ENCODE measurements around the gene PALD1. TPM values are rescaled to one million over a fixed set of nuclear protein-coding genes. Genes with fewer than 3 reads are reported as not detected.

Gene PALD1
- total RNA-seq (2014; rRNA removed), result 0.38 and 0.40 TPM in 2 replicates
- 0.28 TPM for polyA plus RNA-seq (2012)

DNA sequence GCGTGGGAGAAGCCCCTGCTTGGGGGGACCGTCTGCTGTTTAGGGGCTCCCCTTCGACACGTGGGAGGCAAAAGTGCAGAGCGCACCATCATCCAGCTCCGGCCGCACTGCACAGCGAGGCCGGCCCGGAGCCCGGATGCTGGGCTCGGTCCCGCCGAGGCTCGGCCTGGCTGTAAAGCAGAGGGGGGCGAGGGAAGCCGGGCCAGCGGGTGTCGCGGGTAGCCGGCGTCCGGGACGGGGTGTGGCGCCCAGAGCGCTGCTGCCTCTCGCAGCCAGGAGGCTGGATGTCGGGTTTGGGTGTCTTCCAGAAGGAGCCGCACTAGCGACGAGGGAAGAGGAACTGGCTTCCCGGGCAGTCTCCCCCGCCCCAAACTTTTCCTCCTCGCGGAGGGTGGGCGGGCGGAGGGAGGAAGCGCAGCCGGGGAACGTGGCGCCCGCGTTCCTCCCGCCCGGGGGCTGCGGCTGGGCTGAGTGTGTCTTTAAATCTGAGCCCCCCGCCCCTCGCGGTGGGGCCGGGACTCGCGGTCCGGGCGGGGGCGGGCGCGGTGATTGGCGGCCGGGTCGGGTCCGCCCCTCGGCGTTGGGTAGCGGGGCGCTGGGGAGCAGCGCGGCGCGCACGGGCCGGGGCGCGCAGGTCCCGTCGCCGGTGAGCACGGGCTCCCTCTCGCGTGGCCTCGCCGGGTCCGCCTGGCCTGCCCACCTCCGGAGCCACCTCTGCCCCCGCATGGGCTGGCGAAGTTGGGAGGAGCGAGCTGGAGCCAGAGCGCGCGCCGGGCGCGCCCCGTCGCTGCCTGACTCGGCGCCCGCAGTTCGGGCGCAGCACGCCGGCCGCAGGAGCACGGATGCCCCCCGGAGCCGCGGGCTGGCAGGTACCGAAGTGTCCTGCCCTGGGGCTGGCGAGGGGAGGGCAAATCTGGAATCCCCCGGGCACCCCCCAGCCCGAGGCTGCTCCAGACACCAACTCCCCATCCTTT is at the start of gene PALD1:
Gene PALD1, plus strand, starts transcription at position 577 of the 974 bp plus-strand sequence. CDS start 47,185 bp downstream, outside the sequence.
- DNase-seq (ENCODE audit: low read depth), result no peak

DNA sequence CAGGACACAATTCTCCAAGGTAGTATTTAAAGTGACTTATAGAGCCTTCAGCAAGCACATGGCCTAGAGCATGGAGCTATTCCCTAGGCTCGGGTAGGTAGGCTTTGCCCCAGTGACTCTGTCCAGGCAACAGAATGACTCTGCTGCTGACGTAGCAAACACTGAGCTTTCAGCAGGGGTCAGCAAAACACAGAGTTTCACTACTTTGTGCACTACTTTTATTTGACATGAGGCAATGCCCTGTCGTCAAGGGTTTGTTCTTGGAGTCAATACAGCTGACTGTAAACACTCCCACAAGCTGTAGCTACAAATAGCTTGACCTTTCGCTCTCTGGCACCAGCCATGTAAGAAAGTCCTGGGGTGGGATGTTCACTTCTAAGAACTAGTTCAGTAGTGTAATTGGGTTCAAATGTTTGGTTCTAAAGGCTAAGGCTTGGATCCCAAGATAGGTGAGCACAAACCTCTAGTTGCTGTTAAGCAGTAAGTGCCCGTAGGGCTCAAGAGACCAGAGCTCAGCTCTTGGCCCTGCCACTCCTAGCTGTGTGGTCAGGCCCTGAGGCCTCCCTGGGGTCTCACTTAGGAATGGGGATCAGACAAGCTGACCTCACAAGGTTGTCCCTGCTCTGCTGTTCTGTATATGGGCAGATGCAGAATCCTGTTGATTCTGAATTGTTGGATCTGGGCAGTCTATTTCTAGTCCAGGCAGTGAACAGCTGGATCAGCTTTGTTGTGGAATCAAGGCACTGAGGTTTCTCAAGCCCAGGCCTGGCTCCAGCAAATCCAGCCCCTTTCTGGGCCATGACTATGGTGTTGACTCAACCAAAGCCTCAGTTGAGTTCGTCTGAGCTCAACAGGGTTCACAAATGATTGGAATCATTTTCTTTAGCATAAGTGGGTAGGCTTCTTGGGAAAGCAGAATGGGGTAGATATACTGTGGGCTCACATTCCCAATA is 47.8 kb upstream of the PALD1 start:
- DNase-seq (ENCODE audit: low read depth), result peak; percentile 58

DNA sequence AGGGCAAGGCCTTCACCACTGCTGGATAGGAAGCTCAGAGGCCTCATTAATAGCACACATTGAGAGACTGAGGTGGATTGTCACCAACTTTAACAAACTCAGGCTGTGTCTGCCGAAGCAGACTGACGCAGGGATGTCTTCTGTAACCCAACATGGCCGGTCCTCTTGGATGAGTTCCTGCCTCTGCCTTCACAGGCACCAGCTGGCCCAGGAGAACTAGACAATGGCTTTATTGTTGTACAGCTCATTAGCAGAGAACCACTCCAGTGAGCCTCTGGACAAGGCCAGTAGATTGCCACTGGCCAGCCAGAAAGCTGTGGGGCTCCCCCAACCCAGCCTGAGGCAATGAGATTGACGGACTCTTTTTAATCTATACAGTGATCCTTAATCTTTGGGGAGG is 46.5 kb upstream of the PALD1 start:
- DNase-seq (ENCODE audit: low read depth), result no peak

DNA sequence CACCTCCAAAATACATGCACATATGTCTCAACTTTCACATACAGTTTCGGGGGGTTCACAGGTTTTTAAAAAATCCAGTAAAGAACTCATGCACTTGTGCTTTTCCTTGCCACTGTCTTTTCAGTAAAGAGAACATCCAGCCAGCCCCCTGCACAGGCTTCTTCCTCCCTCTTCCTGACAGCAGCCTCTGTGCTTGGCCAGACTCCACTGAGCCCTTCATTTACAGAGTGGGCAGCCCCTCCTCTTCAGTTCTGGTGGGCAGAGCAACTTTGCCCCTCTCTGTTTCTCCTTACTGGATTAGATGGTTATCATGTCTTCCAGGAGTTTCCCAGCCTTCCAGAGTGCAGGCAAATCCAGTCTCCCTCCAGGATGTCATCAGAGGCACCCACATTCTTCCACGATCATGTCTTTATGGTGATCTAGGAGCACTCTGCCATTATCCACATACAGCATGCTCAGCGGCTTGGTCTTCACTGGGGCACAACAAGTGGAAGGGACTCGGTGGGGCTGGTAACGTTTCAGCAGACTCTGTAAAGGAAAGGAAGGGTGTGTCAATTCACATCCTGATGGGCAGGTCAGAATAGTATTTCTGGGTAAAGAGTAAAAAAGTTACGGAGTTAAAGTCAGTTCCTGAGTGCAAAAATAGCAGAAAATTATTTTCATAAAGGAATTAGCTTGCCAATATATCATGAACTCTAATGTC is 45.9 kb upstream of the PALD1 start:
- DNase-seq (ENCODE audit: low read depth), result no peak

DNA sequence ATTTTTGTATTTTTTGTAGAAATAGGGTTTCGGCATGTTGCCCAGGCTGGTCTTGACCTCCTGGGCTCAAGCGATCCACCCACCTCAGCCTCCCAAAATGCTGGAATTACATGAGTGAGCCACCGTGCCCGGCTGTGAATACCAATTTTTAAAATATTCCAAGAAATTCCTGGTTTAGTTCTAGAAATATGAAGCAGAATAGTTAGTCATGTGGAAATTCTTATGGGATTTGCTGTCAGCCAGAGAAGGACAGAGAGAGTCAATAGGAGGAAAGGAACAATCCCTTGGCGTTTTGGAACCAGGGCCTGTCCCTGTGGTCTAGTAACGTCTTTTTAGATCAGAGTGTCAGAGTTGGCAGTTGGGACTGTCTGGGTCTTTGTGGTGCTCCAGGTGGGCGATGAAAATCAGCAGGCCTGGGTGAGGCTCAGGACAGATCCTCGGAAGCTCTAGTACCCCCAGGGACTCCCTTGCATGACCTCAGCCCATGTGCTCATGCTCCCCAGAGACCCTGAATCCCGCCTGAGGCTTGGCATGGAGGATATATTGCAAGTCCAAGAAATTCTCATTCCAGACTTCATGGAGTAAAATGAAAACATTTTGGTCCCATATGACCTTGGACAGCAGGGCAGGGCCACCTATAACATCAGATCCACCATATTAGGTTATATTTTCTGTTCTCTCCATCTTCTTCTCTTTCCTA is 44.8 kb upstream of the PALD1 start:
- peak; percentile 35 for DNase-seq (ENCODE audit: low read depth)

DNA sequence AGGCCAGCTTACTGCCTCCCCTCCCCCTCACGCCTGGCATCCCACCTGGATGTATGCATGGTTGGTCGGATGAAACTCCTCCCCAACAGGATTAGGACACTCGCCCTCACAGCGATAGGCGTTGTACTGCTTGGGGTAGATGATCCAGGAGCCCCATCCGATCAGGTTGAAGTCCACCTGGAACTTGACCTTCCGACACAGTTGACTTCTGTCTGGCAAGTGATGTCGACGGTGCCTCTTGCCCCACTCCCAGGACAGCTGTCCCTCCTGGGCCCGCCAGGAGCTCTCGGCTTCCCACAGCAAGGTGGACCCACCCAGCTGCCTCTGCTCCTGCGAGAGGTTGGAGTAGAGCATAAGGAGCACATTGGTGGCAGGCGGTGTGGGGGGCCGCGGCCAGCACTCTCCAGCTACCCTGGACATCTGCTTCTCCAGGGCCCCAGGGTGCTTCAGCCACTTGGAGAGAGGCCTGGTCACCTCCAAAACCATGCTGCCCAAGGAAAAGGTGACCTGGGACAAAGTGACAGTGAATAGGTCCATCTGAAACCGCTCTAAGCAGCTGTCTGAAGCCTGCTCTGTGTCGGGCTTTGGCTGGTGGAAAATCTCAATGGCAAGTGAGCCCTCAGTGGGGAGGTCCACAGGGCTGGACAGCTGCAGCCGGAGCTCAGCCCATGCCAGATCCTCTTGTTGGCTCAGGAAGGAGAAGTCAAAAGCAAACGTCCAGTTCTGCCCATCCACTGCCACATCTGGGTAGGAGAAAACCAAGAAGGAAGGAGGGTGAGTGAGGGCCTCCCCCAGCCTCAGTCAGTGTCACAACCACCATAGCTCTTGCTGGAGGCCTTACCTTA is 43.1 kb upstream of the PALD1 start:
- DNase-seq (ENCODE audit: low read depth), result no peak

DNA sequence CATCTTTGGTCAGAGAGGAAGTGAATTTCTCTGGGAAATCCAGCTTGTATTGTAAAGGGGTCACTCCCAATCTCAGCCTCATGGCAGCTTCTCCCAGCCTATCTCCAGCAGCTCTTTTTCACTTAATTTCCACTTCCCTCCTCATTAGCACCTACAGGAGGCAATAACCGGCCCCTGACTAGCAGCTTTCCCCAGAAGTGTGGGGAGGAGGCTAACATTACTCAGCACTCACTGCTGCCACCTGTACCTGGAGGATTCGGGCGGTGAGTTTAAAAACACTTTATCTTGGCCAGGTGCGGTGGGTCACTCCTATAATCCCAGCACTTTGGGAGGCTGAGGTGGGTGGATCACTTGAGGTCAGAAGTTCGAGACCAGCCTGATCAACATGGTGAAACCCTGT is 40.8 kb upstream of the PALD1 start:
- DNase-seq (ENCODE audit: low read depth), result no peak

DNA sequence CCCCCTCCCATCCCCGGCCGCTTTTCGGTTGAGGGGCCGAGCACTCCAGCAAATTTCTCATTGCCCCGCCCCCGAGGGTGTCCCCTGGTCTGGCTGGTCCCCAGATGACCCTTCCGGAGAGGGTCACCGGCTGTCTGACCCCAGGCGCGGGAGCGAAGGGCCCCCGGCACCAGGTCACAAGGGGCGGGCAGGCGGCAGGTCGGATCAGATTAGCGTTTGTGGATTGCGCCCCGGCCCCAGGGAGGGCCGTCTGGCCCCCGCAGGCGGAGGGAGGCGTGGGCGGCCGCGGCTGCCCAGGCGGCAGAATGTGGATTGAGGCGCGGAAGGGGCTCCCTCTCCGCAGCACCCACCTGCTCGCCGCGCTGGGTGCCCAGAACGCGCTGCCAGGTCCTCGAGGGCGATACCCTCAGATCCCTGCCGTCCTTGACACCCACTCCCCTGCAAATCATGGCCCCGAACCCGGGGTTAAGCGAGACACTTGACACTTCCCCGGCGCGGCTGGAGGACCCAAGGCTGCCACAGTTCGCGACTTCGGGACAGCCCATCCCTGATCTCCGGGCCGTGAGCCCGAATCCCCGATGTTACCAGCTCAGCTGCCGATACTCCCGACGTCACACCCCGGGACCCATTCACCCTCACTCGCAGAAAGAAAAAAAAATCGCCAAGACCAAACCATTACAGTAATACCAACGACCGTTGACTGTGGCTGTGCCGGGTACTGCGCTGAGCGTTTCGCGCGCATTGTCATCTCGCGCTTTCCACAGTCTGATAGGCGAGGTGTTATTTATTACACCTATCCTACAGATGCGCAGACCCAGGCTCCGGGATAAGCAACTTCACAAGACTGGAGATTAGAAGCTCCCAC is 38.0 kb upstream of the PALD1 start:
- DNase-seq (ENCODE audit: low read depth), result no peak

DNA sequence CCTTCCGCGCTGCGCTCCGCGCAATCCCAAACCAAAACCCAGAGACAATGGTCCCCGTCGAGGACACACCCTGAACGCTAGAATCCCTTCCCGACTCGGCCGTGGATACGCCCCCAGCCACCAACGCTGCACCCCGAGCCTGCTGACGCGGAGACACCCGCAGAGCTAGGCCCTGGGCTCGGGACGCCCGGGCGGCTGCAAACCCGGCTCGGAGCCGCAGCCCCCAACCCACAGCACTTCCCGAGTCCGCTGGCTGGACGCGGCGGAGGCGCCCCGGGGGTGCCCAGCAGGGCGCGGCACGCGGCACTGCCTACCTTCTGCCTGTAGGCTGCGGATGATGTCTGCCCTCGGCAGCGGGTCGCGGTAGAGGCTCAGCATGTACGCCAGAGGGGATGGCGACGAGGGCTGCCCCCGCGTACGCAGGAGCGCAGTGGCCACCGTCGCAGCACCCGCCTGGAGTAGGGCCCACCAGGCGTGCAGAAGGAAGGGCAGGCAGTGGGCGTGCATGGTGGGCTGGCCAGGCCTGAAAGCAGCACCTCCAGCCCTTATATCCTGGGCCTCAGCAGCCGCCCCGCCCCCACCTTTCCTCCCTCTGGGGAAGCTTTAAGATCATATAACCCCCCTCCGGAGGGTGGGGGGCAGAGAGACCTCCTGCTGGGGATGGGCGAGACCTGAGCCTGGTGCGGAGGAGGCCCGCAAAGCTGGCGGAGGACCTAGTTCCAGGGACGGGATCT is 37.2 kb upstream of the PALD1 start, which contains the start of gene NODAL:
Gene NODAL, minus strand, starts transcription at position 521 of the 734 bp plus-strand sequence. Its CDS starts 14 bp downstream, at position 507.
- DNase-seq (ENCODE audit: low read depth), result no peak

DNA sequence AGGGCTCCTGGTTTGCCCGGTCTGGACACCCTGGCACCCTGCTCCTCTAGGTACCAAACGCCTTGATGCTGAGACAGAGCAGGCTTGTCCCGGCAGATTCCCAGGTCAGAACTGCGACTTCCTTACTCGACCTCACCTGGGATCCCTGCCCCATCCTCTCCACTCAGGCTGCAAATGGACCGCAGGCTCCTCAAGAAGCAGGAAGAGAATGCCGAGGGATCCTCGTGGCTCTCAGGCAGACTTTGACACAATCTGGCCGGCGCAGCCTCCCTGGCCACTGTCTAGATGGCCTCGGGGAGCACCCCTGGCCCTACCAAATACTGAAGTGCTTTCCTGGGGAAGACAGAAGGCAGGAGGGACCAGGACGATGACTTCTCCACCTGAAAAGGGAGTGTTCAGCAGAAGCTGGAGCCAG is 36.7 kb upstream of the PALD1 start:
- DNase-seq (ENCODE audit: low read depth), result no peak

DNA sequence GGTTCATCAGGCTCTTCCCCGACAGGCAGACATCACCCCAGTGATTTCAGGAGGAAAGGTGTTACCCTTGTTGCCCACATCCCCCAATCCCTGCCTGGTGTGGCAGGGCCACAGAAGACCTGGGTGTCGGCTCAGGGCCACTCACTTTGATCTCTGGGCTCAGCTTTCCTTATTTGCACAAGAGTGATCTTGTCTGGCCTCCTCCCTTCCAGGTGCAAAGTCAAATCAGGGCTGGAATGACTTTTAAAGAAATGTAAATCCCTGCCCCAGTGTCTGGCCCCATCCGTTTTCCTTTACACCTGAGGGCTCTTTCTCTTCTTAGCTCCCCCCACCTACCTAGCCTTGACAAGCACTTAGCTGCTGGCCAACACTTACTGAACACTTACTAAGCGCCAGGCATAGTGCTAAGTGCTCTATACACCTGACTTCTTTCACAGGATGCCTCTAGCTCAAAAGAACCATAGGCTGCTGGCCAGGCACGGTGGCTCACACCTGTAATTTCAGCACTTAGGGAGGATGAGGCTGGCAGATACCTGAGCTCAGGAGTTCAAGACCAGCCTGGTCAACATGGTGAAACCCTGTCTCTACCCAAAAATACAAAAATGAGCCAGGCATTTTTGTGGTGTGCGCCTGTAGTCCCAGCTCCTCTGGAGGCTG is 36.1 kb upstream of the PALD1 start:
- DNase-seq (ENCODE audit: low read depth), result no peak

DNA sequence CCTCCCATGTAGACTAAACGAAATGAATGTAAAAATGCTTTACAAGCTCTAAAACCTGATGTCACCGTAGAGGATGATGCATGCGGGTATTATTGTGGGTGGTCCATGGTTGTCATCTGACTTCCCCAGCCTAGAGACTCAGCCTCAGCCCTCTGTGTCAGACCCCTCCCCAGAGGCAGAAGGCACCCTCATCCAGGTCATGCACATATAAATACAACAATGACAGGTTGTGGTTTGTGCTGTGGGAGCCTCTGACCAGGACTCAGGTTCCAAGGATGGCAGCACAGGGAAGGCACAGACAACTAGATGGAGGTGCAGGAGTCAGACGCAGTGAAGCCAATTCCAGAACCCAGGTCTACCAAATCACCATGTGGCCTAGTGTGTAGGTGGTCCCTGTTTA is 33.8 kb upstream of the PALD1 start:
- no peak for DNase-seq (ENCODE audit: low read depth)

DNA sequence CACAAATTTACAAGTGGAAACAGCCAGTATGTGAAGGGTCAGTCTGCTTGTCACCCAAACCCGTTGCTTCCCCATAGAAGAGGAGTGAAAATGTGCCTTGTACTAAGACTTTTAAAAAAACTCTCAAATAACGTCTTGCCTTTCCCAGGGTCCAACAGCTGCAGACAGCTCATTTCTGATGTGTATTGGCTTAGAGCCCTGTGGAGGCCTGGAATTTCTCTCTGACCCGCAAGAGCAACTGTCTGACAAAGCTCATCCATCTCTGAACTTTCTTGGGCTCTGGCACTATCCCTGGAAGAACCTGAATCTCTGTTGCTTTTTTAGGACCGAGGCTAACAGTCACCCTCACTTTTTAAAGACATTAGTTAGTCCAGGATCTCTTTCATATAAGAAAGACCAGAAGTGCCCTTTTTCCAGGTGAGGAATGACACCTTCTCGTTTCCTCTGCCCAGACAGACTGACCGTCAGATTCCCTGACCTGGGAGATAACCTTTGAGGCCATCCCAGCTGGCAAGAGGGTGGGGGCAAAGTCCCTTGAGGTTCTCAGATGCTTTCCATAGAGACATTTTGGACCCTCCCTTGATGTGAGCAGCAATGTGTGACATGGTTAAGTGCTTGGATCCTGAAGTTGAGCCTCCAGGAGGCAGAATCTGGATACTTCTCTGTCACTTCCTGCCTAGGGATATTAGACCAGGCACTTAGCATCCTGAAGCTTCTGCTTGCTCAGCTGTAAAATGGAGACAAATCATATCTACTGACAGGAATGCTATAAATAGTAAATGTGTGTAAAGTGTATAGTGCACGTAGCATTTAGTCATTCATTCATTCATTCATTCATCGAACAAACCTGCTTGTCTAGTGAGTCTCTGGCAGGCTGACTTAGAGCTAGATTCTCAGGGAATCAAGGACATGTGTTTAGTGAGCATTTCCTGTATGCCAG is 32.6 kb upstream of the PALD1 start:
- peak; percentile 95 for DNase-seq (ENCODE audit: low read depth)

DNA sequence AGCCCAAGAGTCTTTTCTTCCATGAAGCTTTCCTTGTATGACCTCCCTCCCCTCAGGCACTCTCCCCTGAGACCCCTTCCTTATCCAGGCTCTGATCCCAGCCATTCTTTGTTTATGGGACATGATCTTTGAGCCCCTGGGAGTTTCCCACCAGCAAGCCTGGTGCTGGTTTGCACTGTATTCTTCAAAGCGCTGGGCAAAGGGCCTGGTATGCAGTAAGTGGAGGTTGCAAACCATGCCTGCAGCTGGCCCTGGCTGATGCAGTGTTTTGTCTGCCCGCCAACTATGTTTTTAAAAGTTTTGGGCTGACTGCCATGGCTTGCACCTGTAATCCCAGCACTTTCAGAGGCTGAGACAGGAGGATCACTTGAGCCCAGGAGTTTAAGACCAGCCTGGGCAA is 30.3 kb upstream of the PALD1 start:
- no peak for DNase-seq (ENCODE audit: low read depth)

DNA sequence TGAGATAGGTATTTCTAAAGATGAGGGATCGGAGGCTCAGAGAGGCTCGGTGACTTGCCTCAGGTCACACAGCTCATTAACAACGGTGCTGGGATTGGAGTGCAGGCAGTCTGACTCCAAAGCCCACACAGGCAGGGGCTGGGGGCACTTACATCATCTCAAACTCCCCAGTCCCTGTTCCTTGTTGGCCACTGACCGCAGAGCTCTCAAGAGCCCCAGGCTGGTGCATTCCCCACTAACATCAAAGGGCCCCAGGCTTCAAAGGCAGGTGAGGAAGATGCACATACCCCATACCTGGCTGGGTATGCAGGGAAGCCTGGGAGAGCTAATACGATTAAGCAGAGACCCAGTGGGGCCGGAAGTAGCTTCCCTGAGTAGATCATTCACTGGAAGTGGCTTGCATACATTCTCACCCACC is 23.3 kb upstream of the PALD1 start:
- DNase-seq (ENCODE audit: low read depth), result no peak

DNA sequence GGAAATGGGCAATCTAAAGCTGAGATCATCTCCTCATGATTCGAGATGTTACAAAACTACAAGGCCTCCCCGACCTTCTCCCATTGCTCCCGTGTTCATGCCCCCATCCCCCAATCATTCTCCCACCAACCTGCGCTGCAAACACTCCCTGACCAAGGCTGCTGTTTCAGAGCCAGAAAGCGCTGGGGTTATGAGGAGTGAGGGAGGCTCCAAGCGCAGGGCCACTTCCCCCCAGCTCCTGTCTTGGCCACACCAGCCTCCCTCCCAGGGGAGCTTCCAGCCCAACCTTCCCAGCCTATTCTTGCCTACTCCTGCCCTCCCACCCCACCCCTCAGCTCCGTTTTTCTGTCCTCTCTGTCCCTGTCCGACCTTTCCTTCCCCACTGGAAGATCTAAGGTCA is 22.4 kb upstream of the PALD1 start:
- DNase-seq (ENCODE audit: low read depth), result no peak

All from LHCN-M2 (cell line).